HG03457 (cell line): ENCODE measurements around the gene NEAT1.
"Not testable (repeated sequence)": the region's sequence is repeated elsewhere in the genome, so short reads cannot be mapped to it uniquely, and the experiment has no call there.

Source experiments
- ATAC-seq: cut with Tn5 transposase; IDR thresholded peaks from one replicate; pipeline ENCODE4 v1.9.1; 2021; ENCODE audit warnings: moderate number of reproducible peaks; ENCODE audit not compliant: unreplicated experiment

Gene NEAT1

DNA sequence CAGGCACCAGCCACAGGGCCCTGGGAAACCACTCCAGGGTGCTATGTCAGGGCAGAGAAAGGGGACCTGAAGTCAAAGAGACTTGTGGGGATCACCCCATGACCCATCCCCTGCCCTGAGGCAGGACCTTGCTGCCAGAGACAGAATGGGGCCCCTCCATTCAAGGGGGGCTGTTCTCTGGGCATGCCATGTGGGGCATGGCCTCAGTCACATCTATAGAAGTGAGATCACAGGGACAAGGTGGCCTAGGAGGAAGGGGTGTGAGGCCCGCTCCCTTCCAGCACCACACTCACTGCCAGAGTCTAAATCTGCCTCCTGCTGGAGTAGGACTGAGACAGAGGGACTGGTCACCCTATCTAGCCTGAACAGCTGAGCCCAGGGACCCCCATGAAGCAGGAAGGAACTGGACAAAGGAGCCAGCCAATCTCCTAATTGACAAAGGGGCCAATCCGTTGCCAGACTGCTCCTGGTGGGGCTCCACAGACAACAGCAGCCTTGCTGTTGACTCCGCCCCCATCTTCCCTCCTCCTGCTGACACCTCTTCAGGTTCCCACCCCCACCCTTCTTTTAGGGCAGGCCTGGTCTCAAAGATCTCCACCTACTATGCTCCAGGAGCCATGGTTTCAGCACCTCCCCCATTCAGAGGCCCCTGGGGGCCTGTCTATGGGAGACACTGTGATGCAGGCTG is 26.0 kb downstream of the NEAT1 start:
- no peak for ATAC-seq

DNA sequence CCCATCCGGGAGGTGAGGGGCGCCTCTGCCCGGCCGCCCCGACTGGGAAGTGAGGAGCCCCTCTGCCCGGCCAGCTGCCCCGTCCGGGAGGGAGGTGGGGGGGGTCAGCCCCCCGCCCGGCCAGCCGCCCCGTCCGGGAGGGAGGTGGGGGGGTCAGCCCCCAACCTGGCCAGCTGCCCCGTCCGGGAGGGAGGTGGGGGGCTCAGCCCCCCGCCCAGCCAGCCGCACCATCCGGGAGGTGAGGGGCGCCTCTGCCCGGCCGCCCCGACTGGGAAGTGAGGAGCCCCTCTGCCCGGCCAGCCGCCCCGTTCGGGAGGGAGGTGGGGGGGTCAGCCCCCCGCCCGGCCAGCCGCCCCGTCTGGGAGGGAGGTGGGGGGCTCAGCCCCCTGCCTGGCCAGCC is 28.7 kb downstream of the NEAT1 start:
- not testable (repeated sequence) for ATAC-seq

DNA sequence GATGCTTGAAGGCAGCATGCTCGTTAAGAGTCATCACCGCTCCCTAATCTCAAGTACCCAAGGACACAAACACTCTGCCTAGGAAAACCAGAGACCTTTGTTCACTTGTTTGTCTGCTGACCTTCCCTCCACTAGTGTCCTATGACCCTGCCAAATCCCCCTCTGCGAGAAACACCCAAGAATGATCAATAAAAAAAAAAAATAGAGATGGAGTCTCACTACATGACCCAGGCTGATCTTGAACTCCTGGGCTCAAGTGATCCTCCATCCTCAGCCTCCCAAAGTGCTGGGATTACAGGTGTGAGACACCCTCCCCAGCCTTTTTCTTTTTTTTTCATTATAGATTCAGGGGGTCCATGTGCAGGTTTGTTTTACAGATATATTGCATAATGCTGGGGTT is 29.7 kb downstream of the NEAT1 start:
- ATAC-seq, result not testable (repeated sequence)

DNA sequence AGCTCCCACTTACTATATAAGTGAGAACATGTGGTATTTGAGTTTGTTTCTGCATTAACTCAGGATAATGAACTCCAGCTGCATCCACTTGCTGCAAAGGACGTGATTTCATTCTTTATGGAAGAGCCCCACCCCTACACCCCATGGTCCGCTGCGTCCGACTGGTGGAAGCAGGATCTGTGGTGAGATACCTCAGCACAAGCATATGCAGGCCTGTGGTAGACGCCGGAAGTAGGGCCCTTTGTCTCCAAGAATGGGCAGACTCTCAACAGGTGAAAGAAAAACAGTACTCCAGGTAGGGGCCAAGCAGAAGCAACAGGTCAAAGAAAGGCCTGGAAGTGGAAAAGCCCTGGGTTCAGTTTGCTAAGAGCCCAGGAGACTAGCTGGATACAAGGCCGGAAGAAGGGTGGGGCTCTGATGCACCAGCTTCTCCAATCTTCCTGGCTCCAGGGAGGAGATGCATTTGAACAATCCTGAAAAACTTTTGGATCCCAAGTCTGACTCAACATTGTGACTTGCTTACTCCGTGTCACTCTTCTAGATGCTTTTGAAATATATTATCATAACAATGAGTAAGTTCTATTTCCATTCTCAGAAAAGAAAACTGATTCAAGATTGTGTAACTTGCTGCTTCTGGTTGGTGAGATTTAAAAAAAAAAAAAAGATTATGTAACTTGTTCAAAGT is 30.4 kb downstream of the NEAT1 start:
- ATAC-seq, result no peak

DNA sequence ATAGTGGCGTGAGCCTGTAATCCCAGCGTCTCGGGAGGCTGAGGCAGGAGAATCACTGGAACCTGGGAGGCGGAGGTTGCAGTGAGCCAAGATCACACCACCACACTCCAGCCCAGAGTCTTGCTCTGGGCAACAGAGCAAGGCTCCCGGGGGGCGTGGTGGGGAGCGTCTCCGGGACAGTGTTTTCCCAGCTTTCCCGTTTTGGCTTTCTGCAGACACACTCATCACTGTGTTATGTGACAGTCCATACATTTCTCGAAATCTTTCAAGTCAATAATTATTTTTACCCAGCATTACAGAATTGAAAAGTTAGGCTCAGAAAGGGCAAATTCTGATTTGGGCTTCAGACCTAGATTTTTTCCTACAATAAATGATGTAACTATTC is 31.7 kb downstream of the NEAT1 start:
- no peak for ATAC-seq

DNA sequence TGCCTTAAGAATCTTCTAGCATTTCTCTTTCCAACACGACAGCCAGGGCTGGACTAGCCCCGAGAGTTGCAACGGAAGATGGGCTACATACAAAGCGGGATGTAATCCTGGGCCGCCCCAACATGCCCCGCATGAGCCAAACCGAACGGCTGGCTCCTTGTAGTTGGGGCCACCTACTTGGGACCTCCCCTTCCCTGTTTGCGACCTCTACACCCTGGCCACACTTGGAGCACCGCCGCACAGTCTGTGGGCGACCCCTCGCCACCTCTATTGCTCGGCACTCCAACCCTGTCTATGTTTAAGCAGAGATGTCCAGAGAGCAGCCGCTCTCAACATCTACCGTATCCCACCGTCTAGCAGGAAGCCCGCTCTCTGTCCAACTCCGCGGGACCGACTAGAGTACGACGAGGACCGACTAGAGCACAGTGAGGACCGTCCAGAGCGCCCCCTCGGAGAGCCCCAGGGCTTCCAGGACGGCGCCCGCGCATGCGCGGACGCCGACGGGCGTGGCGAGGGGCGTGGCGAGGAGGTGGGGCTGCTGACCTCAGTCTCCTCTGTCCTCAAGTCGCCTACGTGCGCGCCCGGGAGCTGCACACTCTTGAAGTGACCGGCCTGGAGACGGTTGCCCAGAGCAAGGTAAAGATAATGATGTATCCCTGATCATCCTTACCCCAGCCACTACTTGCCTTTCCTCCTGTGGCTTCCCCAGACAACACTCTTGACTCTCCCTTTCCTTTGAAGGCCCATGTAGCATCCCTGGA is 32.3 kb downstream of the NEAT1 start:
- ATAC-seq, result peak; percentile 72

DNA sequence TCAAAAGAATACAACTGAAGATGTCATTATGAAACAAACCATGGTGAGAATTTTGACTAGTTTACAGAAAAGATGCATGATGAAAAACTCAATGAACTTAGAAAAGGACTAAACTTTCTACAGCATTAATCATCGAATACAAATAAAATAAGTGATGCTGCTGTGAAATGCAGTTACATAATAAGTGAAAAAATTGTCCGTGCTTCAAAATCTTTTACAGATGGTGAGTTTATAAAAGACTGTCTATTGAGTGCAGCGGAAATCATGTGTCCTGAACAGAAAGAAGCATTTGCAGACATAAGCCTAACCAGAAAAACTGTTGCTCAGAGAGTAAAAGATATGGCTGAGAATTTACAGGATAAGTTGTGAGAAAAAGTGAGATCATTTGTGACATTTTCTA is 33.8 kb downstream of the NEAT1 start:
- ATAC-seq, result no peak

DNA sequence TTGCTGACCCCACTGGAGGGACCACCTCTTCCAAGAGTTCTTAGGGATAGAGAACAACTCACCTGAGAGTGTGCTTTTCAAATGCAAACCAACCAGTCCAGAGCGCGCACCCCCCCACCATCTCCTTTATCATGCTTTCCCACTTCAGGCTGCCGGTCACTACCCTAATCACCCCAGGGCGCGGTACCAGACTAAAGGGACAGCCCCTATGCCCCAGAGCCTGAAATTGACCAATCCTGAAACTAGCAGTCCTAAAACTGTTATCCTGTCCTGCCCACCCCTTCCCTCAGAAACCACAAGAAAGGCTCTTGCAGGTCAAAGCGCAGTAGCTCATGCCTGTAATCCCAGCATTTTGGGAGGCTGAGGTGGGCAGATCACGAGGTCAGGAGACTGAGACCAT is 37.0 kb downstream of the NEAT1 start:
- ATAC-seq, result no peak

DNA sequence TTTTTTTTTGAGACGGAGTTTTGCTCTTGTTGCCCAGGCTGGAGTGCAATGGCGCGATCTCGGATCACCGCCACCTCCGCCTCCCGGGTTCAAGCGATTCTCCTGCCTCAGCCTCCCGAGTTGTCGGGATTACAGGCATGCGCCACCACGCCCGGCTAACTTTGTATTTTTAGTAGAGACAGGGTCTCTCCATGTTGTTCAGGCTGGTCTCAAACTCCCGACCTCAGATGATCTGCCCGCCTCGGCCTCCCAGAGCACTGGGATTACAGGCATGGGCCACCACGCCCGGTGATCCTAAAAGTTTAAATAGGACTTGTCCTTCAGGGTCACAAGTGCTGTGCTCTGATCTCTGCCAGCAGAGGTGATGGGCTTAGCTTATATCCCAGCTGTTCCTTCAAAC is 42.9 kb downstream of the NEAT1 start:
- not testable (repeated sequence) for ATAC-seq

DNA sequence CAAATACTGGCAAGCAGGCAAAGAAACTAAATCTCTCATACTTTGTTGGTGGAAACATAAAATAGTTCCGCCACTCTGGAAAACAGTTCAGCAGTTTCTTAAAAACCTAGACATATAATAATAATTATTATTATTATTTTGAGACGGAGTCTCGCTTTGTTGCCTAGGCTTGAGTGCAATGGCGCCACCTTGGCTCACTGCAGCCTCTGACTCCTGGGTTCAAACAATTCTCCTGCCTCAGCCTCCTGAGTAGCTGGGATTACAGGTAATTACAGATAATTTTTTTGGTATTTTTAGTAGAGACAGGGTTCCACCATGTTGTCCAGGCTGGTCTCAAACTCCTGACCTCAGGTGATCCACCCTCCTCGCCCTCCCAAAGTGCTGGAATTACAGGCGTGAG is 44.7 kb downstream of the NEAT1 start:
- not testable (repeated sequence) for ATAC-seq

DNA sequence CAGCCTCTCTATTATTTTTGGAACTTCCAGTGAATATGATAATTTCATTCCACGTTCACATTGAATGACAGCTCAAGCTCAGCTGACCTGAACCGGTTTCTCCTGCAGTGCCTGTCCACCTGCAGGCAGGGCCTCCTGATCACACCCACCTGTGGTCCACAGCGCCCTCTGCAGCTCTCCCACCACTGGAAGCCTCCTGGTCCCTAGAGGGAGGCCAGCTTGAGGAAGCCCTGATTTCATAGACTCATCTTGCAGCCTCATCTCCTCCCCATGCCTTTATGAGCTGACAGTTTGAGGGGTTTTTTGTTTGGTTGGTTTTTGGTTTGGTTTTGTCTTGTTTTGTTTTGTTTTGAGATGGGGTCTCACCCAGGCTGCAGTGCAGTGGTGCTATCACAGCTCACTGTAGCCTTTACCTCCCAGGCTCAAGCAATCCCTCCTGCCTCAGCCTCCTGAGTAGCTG is 46.3 kb downstream of the NEAT1 start:
- ATAC-seq, result no peak

DNA sequence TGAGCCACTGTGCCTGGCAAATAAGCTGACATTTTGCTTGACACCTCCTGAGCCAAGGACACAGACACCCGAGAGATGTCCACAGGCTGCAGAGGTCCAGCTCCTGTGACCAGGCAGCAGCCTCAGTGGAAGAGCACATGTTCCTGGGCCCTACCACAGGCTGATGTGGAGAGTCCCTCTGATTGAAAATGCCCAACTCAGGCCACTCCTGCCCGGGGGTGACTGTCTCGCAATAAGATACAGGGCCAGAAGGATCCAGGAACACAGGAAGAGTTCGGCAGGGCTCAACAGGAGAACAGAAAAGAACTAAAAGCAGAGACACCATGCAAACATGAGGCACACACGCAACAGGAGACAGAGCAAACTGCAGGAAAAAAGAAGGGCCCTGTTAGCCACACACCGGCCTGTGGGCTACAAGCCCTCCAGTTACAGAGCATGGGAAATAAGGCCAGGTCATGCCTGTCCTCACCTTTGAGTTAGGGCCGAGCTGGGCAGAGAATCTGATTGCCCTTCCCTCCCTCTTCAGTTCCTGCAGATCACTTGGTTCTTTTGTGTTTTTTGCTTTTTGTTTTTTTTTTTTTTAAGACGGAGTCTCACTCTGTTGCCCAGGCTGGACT is 47.9 kb downstream of the NEAT1 start:
- ATAC-seq, result no peak

DNA sequence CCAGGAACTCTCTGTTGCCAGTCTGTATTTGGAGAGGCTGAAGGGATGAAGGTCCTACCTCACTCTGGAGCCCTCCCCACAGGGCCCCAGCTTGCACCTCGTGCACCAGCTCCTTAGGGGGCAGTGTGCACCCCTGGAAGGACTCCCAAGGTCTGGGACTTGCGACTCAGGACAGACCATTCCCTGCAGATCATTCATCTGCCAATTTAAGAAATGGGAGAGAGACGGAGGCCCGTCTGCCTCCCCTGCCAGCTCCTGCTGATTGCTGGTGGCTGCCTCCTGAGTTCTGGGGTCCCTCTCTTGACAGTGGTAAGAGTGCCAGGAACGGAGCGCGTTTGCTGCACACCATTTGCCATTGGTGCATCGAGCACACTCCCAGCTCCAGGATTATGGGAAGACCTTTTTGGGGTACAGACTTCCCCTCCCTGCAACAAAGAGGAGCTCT is 48.9 kb downstream of the NEAT1 start:
- no peak for ATAC-seq

DNA sequence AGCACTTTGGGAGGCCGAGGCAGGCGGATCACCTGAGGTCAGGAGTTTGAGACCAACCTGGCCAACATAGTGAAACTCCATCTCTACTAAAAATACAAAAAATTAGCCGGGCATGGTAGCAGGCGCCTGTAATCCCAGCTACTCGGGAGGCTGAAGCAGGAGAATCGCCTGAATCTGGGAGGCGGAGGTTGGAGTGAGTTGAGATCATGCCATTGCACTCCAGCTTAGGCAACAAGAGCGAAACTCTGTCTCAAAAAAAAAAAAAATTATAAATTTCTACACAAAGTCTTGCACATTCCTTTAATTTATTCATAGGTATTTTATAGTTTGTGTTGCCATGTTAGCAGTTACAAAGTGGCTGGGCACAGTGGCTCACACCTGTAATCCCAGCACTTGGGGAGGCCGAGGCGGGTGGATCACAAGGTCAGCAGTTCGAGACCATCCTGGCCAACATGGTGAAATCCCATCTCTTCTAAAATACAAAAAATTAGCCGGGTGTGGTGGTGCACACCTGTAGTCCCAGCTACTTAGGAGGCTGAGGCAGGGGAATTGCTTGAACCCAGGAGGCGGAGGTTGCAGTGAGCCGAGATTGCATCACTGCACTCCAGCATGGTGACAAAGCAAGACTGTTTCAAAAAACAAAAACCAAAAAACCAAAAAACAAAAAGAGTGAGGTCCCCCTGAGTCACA is 50.1 kb downstream of the NEAT1 start:
- ATAC-seq, result not testable (repeated sequence)

DNA sequence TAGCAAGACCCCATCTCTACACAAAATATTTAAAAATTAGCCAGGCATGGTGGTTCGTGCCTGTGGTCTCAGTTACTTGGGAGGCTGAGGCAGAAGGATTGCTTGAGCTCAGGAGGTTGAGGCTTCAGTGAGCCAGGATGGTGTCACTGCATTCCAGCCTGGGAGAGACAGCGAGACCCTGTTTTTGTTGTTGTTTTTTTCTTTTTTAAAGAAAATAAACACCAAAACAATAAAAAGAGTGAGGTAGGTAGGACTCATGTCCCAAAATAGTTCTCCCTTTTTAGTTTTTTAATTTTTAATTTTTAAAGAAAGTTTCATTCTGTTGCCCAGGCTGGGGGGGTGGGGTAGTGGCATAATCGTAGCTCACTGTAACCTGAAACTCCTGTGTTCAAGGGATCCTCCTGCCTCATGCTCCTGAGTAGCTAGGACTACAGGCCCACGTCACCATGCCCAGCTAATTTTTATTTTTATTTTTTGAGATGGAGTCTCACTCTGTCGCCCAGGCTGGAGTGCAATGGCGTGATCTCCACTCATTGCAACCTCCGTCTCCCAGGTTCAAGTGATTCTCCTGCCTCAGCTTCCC is 50.8 kb downstream of the NEAT1 start:
- ATAC-seq, result no peak

DNA sequence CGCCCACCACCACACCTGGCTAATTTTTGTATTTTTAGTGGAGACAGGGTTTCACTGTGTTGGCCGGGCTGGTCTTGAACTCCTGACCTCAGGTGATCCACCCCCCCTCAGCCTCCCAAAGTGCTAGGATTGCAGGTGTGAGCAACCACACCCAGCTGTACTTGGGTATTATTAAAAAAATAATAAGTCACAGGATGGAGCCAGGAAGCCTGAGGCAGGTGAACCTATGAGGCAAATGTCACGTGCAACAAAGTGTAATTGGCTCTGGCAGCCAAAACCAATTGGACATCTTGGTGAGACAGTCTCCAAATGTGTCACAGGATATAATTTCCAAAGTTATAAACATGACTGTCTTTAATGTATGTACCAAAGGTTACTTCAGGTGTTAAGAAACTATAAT is 52.3 kb downstream of the NEAT1 start:
- ATAC-seq, result no peak

DNA sequence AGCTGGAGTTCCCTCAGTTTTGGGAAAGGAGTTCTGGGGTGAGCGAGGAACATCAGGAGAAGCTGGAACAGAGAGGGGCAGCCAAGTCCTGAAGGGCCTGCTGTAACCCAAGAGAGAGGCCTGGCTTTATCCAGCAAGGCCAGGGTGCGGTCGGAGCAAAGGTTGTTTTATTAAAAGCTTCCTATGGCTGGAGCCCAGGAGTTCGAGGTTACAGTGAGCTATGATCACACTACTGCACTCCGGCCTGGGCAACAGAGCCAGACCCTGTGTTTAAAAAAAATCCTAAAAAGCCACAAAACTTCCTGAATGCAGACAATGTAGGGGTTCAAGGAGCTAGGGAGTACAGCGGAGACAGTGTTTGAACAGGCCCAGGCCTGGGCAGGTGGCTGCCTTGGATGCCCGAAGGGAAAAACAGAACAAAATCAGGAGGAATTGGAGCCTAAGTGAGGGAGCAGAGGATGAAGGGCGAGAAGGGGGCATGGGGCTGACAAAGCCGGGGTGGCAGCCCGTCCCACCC is 54.1 kb downstream of the NEAT1 start:
- no peak for ATAC-seq

DNA sequence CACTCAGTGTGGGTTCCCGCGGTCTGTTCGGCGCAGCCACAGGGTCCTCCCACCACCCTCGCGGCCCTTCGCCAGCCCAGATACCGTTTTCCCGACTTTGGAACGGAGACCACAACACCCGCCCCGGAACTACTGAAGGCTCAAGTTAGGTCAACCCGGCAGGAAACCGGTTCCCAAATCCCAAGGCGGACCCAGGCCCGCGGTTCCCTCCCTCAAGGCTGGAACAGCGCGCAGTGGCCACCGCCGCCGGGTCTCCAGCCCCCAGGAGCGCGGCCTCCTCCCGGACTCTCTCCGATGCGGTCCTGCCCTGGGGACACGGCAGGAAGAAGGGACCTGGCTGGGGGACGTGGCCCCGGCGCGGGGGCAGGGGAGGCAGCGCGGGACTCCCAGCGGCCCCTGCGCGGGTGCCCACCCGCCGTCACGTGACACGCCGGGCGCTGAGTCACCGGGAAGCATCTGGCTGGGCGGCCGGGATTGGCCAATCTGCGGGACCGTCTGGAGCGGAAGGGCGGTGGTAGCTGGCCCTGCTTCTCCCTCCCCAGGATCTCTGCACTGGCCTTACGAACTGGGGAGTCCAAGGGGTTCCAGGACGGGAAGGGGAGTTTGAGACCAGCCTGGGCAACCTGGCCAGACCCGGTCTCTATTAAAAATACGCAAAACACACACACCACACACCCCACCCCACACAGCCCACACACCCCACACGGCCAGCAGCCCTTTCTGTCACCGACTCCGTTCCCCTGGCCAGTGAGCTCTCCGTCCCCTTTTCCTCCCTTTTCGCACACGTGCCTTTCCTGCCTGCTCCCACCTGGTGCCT is 54.8 kb downstream of the NEAT1 start:
- ATAC-seq, result peak; percentile 76

DNA sequence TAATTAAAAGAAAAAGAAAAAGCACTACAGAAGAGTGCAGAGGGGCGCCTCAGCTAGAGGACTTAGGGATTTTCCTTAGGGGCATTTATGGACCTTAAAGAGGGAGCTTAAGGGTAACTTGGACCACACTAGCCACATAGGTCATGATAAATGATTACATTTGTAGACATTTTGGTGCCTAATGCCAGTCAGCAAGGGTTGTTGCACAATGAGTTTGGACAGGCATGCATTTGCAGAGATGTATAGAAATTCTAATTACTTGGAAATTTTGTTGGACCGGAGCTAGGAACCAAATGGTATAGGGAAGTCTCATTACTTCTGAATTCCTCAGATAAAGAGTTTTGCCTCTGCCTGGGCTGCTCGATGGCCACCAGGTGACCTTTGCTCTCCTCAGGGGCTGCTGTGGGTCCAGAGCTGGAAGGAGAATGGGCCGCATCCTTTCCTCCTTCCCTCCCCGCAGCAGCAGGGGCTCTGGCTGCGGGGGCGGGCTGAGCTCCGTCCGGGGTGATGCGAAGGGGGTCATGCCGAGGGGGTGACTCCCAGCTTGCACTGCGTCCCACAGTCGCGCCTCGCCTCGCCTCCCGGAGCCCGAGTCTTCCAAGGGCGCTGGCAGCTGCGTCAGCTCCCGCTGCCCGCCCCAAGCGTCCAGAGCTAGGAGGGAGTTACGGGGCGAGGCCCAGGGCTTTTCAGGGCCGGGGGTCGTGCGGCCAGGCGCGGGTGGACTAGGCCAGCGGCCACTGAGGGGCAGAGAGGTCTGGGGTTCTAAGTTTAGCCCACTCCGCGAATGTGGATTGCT is 56.0 kb downstream of the NEAT1 start:
- ATAC-seq, result no peak
